ENCODE data around the gene TMEM169.
A peak's percentile ranks its signal among the peaks of the same experiment; 100 is the strongest.

GRCh38 chr2:216119986-216120385 lies 38.3 kb downstream of the TMEM169 start:
- TF ChIP-seq EZH2 (IDR thresholded peaks at IDR 0.05) (no peak), POLR2AphosphoS5 (IDR thresholded peaks at IDR 0.05; ENCODE audit: borderline replicate concordance, low read depth, low read length) (peak; percentile 21; the same call in 1 of the 2 replicates), FOXP2 (optimal IDR thresholded peaks at IDR 0.05; ENCODE audit: control extremely low read depth, extremely low read length, insufficient read depth) (no peak)
